Neural progenitor cell (in vitro differentiated cells): ENCODE measurements around the gene KANSL3. TPM values are rescaled to one million over a fixed set of nuclear protein-coding genes. Genes with fewer than 3 reads are reported as not detected.

ENCODE experiments used
- DNase-seq: peaks from one replicate; pipeline ENCODE4 v3.0.0-alpha.2; 2016; ENCODE audit warnings: low spot score
- H2AFZ ChIP-seq: fragments of 200-600 bp; sonication (generic); replicated peaks from 2 replicates; pipeline ENCODE4 v1.6.1; 2016; ENCODE audit warnings: antibody characterized with exemption
- H3F3A ChIP-seq: fragments of 200-600 bp; sonication (generic); 2 replicates; pipeline ENCODE4 v1.6.1; 2016; ENCODE audit warnings: antibody characterized with exemption, low read depth
- H3K27ac ChIP-seq: fragments of 200-600 bp; sonication (generic); 2 replicates; pipeline ENCODE4 v1.5.1; 2016; ENCODE audit warnings: mild to moderate bottlenecking
- H3K27me3 ChIP-seq: fragments of 200-600 bp; sonication (generic); 2 replicates; pipeline ENCODE4 v1.6.1; 2016; ENCODE audit warnings: mild to moderate bottlenecking, moderate library complexity
- H3K36me3 ChIP-seq: fragments of 200-600 bp; sonication (generic); 2 replicates; pipeline ENCODE4 v1.5.1; 2016
- H3K4me1 ChIP-seq: fragments of 200-600 bp; sonication (generic); 2 replicates; pipeline ENCODE4 v1.6.1; 2016; ENCODE audit warnings: mixed run types
- H3K4me2 ChIP-seq: fragments of 200-600 bp; sonication (generic); 2 replicates; pipeline ENCODE4 v1.6.1; 2016
- H3K4me3 ChIP-seq: fragments of 200-600 bp; sonication (generic); 2 replicates; pipeline ENCODE4 v1.5.1; 2016
- H3K79me2 ChIP-seq: fragments of 200-600 bp; sonication (generic); 2 replicates; pipeline ENCODE4 v1.6.1; 2016; ENCODE audit warnings: low read depth
- H3K9ac ChIP-seq: fragments of 200-600 bp; sonication (generic); 2 replicates; pipeline ENCODE4 v1.6.1; 2016
- H3K9me3 ChIP-seq: fragments of 200-600 bp; sonication (generic); 2 replicates; pipeline ENCODE4 v1.5.1; 2016; ENCODE audit warnings: low read depth
- H4K20me1 ChIP-seq: fragments of 200-600 bp; sonication (generic); 2 replicates; pipeline ENCODE4 v1.6.1; 2016; ENCODE audit warnings: low read depth
- H3K27ac Mint-ChIP-seq: 3 replicates; pipeline ENCODE4 v1.8.0; 2021; ENCODE audit warnings: mixed read lengths
- H3K27me3 Mint-ChIP-seq: 2 replicates; pipeline ENCODE4 v1.8.0; 2022; ENCODE audit warnings: low read depth, mild to moderate bottlenecking, inconsistent platforms, moderate library complexity, mixed read lengths; ENCODE audit not compliant: insufficient read depth
- H3K36me3 Mint-ChIP-seq: 3 replicates; pipeline ENCODE4 v1.8.0; 2021; ENCODE audit warnings: mixed read lengths
- H3K4me1 Mint-ChIP-seq: 3 replicates; pipeline ENCODE4 v1.8.0; 2021; ENCODE audit warnings: mixed read lengths
- H3K4me3 Mint-ChIP-seq: 3 replicates; pipeline ENCODE4 v1.8.0; 2021; ENCODE audit warnings: mild to moderate bottlenecking, moderate library complexity, mixed read lengths
- H3K9me3 Mint-ChIP-seq: 3 replicates; pipeline ENCODE4 v1.8.0; 2020; ENCODE audit warnings: mixed read lengths
- EZH2 ChIP-seq: fragments of 200-600 bp; sonication (generic); IDR thresholded peaks from 2 replicates; pipeline ENCODE4 v1.6.1; 2017; ENCODE audit warnings: antibody characterized with exemption, mild to moderate bottlenecking, moderate library complexity
- EZH2phosphoT487 ChIP-seq: fragments of 200-600 bp; sonication (generic); IDR thresholded peaks from 2 replicates; pipeline ENCODE4 v1.6.1; 2017; ENCODE audit warnings: antibody characterized with exemption
- total RNA-seq: library from RNA; depleted of rRNA; stranded (reverse); fragments of >200 nt; gene quantifications from 2 replicates; pipeline ENCODE4 v1.2.3, GENCODE V29; 2015; ENCODE audit warnings: low replicate concordance
- TF ChIP-seq, protein P1 (sequence below): fragments of 200-600 bp; sonication (generic); IDR thresholded peaks from 2 replicates; pipeline ENCODE4 v1.5.1; 2017; ENCODE audit warnings: antibody characterized with exemption, mild to moderate bottlenecking

The KANSL3 gene
- total RNA-seq, 1 donor from 2014 or later = 32.9 TPM

DNA sequence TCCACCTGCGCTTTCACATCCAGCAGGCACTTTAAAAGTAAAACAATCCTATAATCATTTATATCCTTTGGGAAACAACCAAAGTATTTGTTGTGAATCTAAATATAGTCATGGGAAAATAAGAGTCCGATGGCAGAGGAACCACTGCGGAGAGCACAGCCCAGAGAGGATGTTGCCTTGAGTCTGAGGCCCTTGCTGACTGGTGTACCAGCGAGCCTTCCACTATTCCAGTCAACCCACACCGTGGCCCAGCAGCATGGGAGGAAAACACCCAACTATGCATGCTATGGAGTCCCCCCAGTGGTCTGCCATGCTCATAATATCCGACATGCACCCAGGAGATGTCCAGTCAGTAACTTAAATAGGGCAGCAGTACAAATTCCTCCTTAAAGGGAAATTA, 21.6 kb downstream of the KANSL3 start:
- Histone ChIP-seq H2AFZ (no peak overlapping the region), H3K4me2 (no peak overlapping the region), H3K9me3 (no peaks in the 10 kb centered on the region), H3K79me2 (no peaks in the 10 kb centered on the region), H4K20me1 (peaks cover 16% of the 10 kb centered on the region), H3F3A (no peaks in the 10 kb centered on the region), H3K27ac (no peak overlapping the region), H3K4me1 (no peaks in the 10 kb centered on the region), H3K9ac (no peak overlapping the region), H3K4me3 (no peak overlapping the region), H3K27me3 (no peaks in the 10 kb centered on the region), H3K36me3 (no peaks in the 10 kb centered on the region)
- H3K4me1 Mint-ChIP-seq = no peaks in the 10 kb centered on the region
- H3K36me3 Mint-ChIP-seq = peaks cover 29% of the 10 kb centered on the region
- no peak overlapping the region for H3K4me3 Mint-ChIP-seq
- TF ChIP-seq EZH2 (no peak), EZH2phosphoT487 (no peak)
- TF ChIP-seq, protein P1, sequence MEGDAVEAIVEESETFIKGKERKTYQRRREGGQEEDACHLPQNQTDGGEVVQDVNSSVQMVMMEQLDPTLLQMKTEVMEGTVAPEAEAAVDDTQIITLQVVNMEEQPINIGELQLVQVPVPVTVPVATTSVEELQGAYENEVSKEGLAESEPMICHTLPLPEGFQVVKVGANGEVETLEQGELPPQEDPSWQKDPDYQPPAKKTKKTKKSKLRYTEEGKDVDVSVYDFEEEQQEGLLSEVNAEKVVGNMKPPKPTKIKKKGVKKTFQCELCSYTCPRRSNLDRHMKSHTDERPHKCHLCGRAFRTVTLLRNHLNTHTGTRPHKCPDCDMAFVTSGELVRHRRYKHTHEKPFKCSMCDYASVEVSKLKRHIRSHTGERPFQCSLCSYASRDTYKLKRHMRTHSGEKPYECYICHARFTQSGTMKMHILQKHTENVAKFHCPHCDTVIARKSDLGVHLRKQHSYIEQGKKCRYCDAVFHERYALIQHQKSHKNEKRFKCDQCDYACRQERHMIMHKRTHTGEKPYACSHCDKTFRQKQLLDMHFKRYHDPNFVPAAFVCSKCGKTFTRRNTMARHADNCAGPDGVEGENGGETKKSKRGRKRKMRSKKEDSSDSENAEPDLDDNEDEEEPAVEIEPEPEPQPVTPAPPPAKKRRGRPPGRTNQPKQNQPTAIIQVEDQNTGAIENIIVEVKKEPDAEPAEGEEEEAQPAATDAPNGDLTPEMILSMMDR = no peak
- no peak for DNase-seq
- H3K27ac Mint-ChIP-seq = no peak overlapping the region
- H3K27me3 Mint-ChIP-seq = no peaks in the 10 kb centered on the region
- H3K9me3 Mint-ChIP-seq = no peaks in the 10 kb centered on the region

GRCh38 chr2:96616128-96616527, 22.0 kb downstream of the KANSL3 start:
- Histone ChIP-seq H3K27ac (no peak overlapping the region), H3K36me3 (no peaks in the 10 kb centered on the region), H3K79me2 (no peaks in the 10 kb centered on the region), H3K9ac (no peak overlapping the region), H3K9me3 (no peaks in the 10 kb centered on the region), H2AFZ (no peak overlapping the region), H3K4me3 (no peak overlapping the region), H4K20me1 (peaks cover 16% of the 10 kb centered on the region), H3F3A (no peaks in the 10 kb centered on the region), H3K27me3 (no peaks in the 10 kb centered on the region), H3K4me2 (no peak overlapping the region), H3K4me1 (no peaks in the 10 kb centered on the region)
- Mint-ChIP-seq H3K36me3 (peaks cover 33% of the 10 kb centered on the region), H3K4me3 (no peak overlapping the region), H3K4me1 (no peaks in the 10 kb centered on the region), H3K27me3 (no peaks in the 10 kb centered on the region), H3K27ac (no peak overlapping the region), H3K9me3 (no peaks in the 10 kb centered on the region)
- no peak for DNase-seq
- TF ChIP-seq EZH2phosphoT487 = no peak
- TF ChIP-seq EZH2 = no peak
- TF ChIP-seq, protein P1 = no peak

- Histone ChIP-seq H2AFZ (no peak overlapping the region), H3K36me3 (peaks cover 14% of the 10 kb centered on the region), H3K79me2 (no peaks in the 10 kb centered on the region), H3K4me1 (peaks cover 10% of the 10 kb centered on the region), H3K9ac (no peak overlapping the region), H3K9me3 (no peaks in the 10 kb centered on the region), H3K27me3 (no peaks in the 10 kb centered on the region), H3F3A (no peaks in the 10 kb centered on the region), H3K27ac (no peak overlapping the region), H3K4me2 (no peak overlapping the region), H3K4me3 (no peak overlapping the region), H4K20me1 (peaks cover 18% of the 10 kb centered on the region)
- Mint-ChIP-seq H3K9me3 (no peaks in the 10 kb centered on the region), H3K27me3 (peaks cover 2% of the 10 kb centered on the region), H3K4me3 (no peak overlapping the region), H3K36me3 (peaks cover 60% of the 10 kb centered on the region), H3K27ac (peak overlapping the region; percentile 5), H3K4me1 (no peaks in the 10 kb centered on the region)
- no peak for DNase-seq
- TF ChIP-seq EZH2phosphoT487 (no peak), EZH2 (no peak)
- TF ChIP-seq, protein P1 = no peak
These were observed 29.4 kb downstream of the KANSL3 start for GRCh38 chr2:96608469-96609455.
